ENCODE results near the gene MINDY4.

The MINDY4 gene

GRCh38 chr7:30779574-30779973, 8.4 kb downstream of the MINDY4 start:
- H3K9me3 Mint-ChIP-seq: no peaks in the 10 kb centered on the region
- peaks cover 5% of the 10 kb centered on the region for H3K36me3 Mint-ChIP-seq
- no peak overlapping the region for H3K27ac Mint-ChIP-seq
- H3K4me3 Mint-ChIP-seq: no peak overlapping the region
- ATAC-seq: no peak
- H3K27me3 Mint-ChIP-seq: no peaks in the 10 kb centered on the region
- no peaks in the 10 kb centered on the region for H3K4me1 Mint-ChIP-seq

- Mint-ChIP-seq H3K27me3 (no peaks in the 10 kb centered on the region), H3K27ac (no peak overlapping the region), H3K4me1 (no peaks in the 10 kb centered on the region), H3K4me3 (no peak overlapping the region), H3K9me3 (no peaks in the 10 kb centered on the region), H3K36me3 (peaks cover 5% of the 10 kb centered on the region)
- ATAC-seq: no peak
Observed at GRCh38 chr7:30780941-30781340, 9.7 kb downstream of the MINDY4 start.

- peaks cover 5% of the 10 kb centered on the region for H3K36me3 Mint-ChIP-seq
- no peak overlapping the region for H3K27ac Mint-ChIP-seq
- H3K9me3 Mint-ChIP-seq: no peaks in the 10 kb centered on the region
- H3K4me3 Mint-ChIP-seq: no peak overlapping the region
- no peaks in the 10 kb centered on the region for H3K4me1 Mint-ChIP-seq
- no peaks in the 10 kb centered on the region for H3K27me3 Mint-ChIP-seq
- no peak for ATAC-seq
Observed at GRCh38 chr7:30782690-30783089, 11.5 kb downstream of the MINDY4 start.

- H3K4me3 Mint-ChIP-seq: no peak overlapping the region
- peaks cover 5% of the 10 kb centered on the region for H3K36me3 Mint-ChIP-seq
- H3K27ac Mint-ChIP-seq: no peak overlapping the region
- H3K9me3 Mint-ChIP-seq: no peaks in the 10 kb centered on the region
- no peak for ATAC-seq
- H3K27me3 Mint-ChIP-seq: no peaks in the 10 kb centered on the region
- no peaks in the 10 kb centered on the region for H3K4me1 Mint-ChIP-seq
Observed at GRCh38 chr7:30785786-30786185, 14.6 kb downstream of the MINDY4 start.

- Mint-ChIP-seq H3K36me3 (peaks cover 5% of the 10 kb centered on the region), H3K4me1 (no peaks in the 10 kb centered on the region), H3K27ac (no peak overlapping the region), H3K4me3 (no peak overlapping the region), H3K27me3 (no peaks in the 10 kb centered on the region), H3K9me3 (no peaks in the 10 kb centered on the region)
- no peak for ATAC-seq
Observed at GRCh38 chr7:30787486-30787885, 16.3 kb downstream of the MINDY4 start.

GRCh38 chr7:30788640-30789333, 17.6 kb downstream of the MINDY4 start:
- Mint-ChIP-seq H3K9me3 (no peaks in the 10 kb centered on the region), H3K27me3 (no peaks in the 10 kb centered on the region), H3K27ac (no peak overlapping the region), H3K4me1 (no peaks in the 10 kb centered on the region), H3K36me3 (peaks cover 5% of the 10 kb centered on the region), H3K4me3 (no peak overlapping the region)
- ATAC-seq: no peak

GRCh38 chr7:30789334-30789711, 18.1 kb downstream of the MINDY4 start:
- Mint-ChIP-seq H3K27ac (no peak overlapping the region), H3K4me3 (no peak overlapping the region), H3K4me1 (no peaks in the 10 kb centered on the region), H3K27me3 (no peaks in the 10 kb centered on the region), H3K36me3 (peaks cover 2% of the 10 kb centered on the region), H3K9me3 (no peaks in the 10 kb centered on the region)
- no peak for ATAC-seq

- no peak overlapping the region for H3K27ac Mint-ChIP-seq
- H3K27me3 Mint-ChIP-seq: no peaks in the 10 kb centered on the region
- no peak for ATAC-seq
- H3K4me3 Mint-ChIP-seq: no peak overlapping the region
- H3K4me1 Mint-ChIP-seq: peaks cover 4% of the 10 kb centered on the region
- no peaks in the 10 kb centered on the region for H3K9me3 Mint-ChIP-seq
- H3K36me3 Mint-ChIP-seq: no peaks in the 10 kb centered on the region
Observed at GRCh38 chr7:30790356-30790755, 19.1 kb downstream of the MINDY4 start.

- no peak for ATAC-seq
- H3K4me1 Mint-ChIP-seq: peaks cover 11% of the 10 kb centered on the region
- H3K36me3 Mint-ChIP-seq: no peaks in the 10 kb centered on the region
- H3K4me3 Mint-ChIP-seq: no peak overlapping the region
- H3K27me3 Mint-ChIP-seq: no peaks in the 10 kb centered on the region
- H3K27ac Mint-ChIP-seq: no peak overlapping the region
- H3K9me3 Mint-ChIP-seq: no peaks in the 10 kb centered on the region
Observed at GRCh38 chr7:30791114-30791513, 19.9 kb downstream of the MINDY4 start.

GRCh38 chr7:30795161-30795948, 24.1 kb downstream of the MINDY4 start:
- Mint-ChIP-seq H3K36me3 (no peaks in the 10 kb centered on the region), H3K9me3 (no peaks in the 10 kb centered on the region), H3K4me1 (peaks cover 53% of the 10 kb centered on the region), H3K27me3 (no peaks in the 10 kb centered on the region), H3K27ac (peak overlapping the region; percentile 10), H3K4me3 (no peak overlapping the region)
- ATAC-seq: peak; percentile 49

- no peak for ATAC-seq
Observed at GRCh38 chr7:30796105-30796869, 25.1 kb downstream of the MINDY4 start.

GRCh38 chr7:30797176-30798040, 26.2 kb downstream of the MINDY4 start:
- no peaks in the 10 kb centered on the region for H3K27me3 Mint-ChIP-seq
- peak overlapping the region; percentile 33 for H3K27ac Mint-ChIP-seq
- H3K36me3 Mint-ChIP-seq: no peaks in the 10 kb centered on the region
- peaks cover 58% of the 10 kb centered on the region for H3K4me1 Mint-ChIP-seq
- no peak for ATAC-seq
- H3K4me3 Mint-ChIP-seq: no peak overlapping the region
- H3K9me3 Mint-ChIP-seq: no peaks in the 10 kb centered on the region

More at GRCh38 chr7:30796105-30796869, 25.1 kb downstream of the MINDY4 start:
- Mint-ChIP-seq H3K36me3 (no peaks in the 10 kb centered on the region), H3K9me3 (no peaks in the 10 kb centered on the region), H3K27me3 (no peaks in the 10 kb centered on the region), H3K4me1 (peaks cover 58% of the 10 kb centered on the region), H3K4me3 (no peak overlapping the region), H3K27ac (peak overlapping the region; percentile 10)

- peak; percentile 92 for ATAC-seq
Observed at GRCh38 chr7:30799206-30799975, 28.2 kb downstream of the MINDY4 start.

GRCh38 chr7:30799976-30800661, 28.9 kb downstream of the MINDY4 start:
- Mint-ChIP-seq H3K27me3 (no peaks in the 10 kb centered on the region), H3K36me3 (no peaks in the 10 kb centered on the region), H3K4me3 (no peak overlapping the region), H3K27ac (peak overlapping the region; percentile 33), H3K4me1 (peaks cover 57% of the 10 kb centered on the region), H3K9me3 (no peaks in the 10 kb centered on the region)
- no peak for ATAC-seq

More at GRCh38 chr7:30799206-30799975, 28.2 kb downstream of the MINDY4 start:
- Mint-ChIP-seq H3K9me3 (no peaks in the 10 kb centered on the region), H3K4me1 (peaks cover 58% of the 10 kb centered on the region), H3K36me3 (no peaks in the 10 kb centered on the region), H3K27me3 (no peaks in the 10 kb centered on the region), H3K4me3 (no peak overlapping the region), H3K27ac (peak overlapping the region; percentile 33)

All from stimulated activated memory B cell treated with anti-CD40 and anti-IgM and Interleukin-4, amounts not matched to agents 10 μg/mL and 1 μg/mL and 100 μg/mL, for 72 hours (primary cell).